ENCODE data around the gene PARVB.

PARVB gene

GRCh38 chr22:44159811-44160210, 135.7 kb downstream of the PARVB start:
- intact Hi-C loops (cut with DNase I) = no loop called here
- no peak for DNase-seq

- intact Hi-C loops (cut with DNase I) = no loop called here
- no peak for DNase-seq
Measured at GRCh38 chr22:44160421-44160820, 136.3 kb downstream of the PARVB start.

- DNase-seq = no peak
- intact Hi-C loops (cut with DNase I) = no loop called here
Measured at GRCh38 chr22:44161673-44162072, 137.6 kb downstream of the PARVB start.

- DNase-seq = no peak
Measured at GRCh38 chr22:44162960-44163359, 138.9 kb downstream of the PARVB start.

GRCh38 chr22:44163536-44163935, 139.4 kb downstream of the PARVB start:
- intact Hi-C loops (cut with DNase I) = no loop called here
- DNase-seq = no peak

More at GRCh38 chr22:44162960-44163359, 138.9 kb downstream of the PARVB start:
- intact Hi-C loops (cut with DNase I) = no loop called here

GRCh38 chr22:44164031-44164430, 139.9 kb downstream of the PARVB start:
- DNase-seq = no peak
- intact Hi-C loops (cut with DNase I) = no loop called here

GRCh38 chr22:44165286-44165874, 141.3 kb downstream of the PARVB start:
- DNase-seq = no peak
- intact Hi-C loops (cut with DNase I) = no loop called here

- intact Hi-C loops (cut with DNase I) = no loop called here
- no peak for DNase-seq
Measured at GRCh38 chr22:44166498-44167276, 142.6 kb downstream of the PARVB start.

GRCh38 chr22:44167501-44167900, 143.4 kb downstream of the PARVB start:
- no peak for DNase-seq

GRCh38 chr22:44168206-44168605, 144.1 kb downstream of the PARVB start:
- intact Hi-C loops (cut with DNase I) = no loop called here
- DNase-seq = no peak

More at GRCh38 chr22:44167501-44167900, 143.4 kb downstream of the PARVB start:
- intact Hi-C loops (cut with DNase I) = no loop called here

GRCh38 chr22:44170470-44170869, 146.4 kb downstream of the PARVB start:
- no peak for DNase-seq
- intact Hi-C loops (cut with DNase I) = no loop called here

GRCh38 chr22:44171561-44171960, 147.5 kb downstream of the PARVB start:
- DNase-seq = no peak
- intact Hi-C loops (cut with DNase I) = no loop called here

- DNase-seq = peak; percentile 57 to 92 (median 78)
- intact Hi-C loops (cut with DNase I) = no loop called here
Measured at GRCh38 chr22:44172370-44173108, 148.4 kb downstream of the PARVB start.

GRCh38 chr22:44173154-44173553, 149.1 kb downstream of the PARVB start:
- DNase-seq = no peak
- intact Hi-C loops (cut with DNase I) = no loop called here

GRCh38 chr22:44175676-44176075, 151.6 kb downstream of the PARVB start:
- intact Hi-C loops (cut with DNase I) = no loop called here
- no peak for DNase-seq

- intact Hi-C loops (cut with DNase I) = no loop called here
- DNase-seq = no peak
Measured at GRCh38 chr22:44179196-44179988, 155.3 kb downstream of the PARVB start.

GRCh38 chr22:44179989-44180705, 156.0 kb downstream of the PARVB start:
- no peak for DNase-seq
- intact Hi-C loops (cut with DNase I) = no loop called here

- intact Hi-C loops (cut with DNase I) = no loop called here
- DNase-seq = no peak
Measured at GRCh38 chr22:44180706-44181032, 156.6 kb downstream of the PARVB start, which contains the start of gene PARVG. Gene PARVG (plus strand): TSS chr22:44180925. CDS start chr22:44183330, 2,405 bp downstream.

Data from head of caudate nucleus (tissue), 42 donors.